Gastrocnemius medialis (tissue), 4 donors: Measurements from ENCODE around the gene HIVEP3.

Experiments
- POLR2A ChIP-seq, 2 donors: fragments of 450-650 bp; IDR thresholded peaks; one replicate each; pipeline ENCODE4 v1.6.1; 2017; ENCODE audit warnings: antibody characterized with exemption in 2 of 2, mild to moderate bottlenecking in 2 of 2, moderate library complexity in 2 of 2
- TF ChIP-seq, protein P1 (sequence below), 5 experiments: fragments of 450-650 bp in 3 of 5; fragments of 200-600 bp in 2 of 5; sonication (generic) in 2 of 5; IDR thresholded peaks in 4 of 5; conservative IDR thresholded peaks in 1 of 5; 1 replicate in 4 of 5; 2 replicates in 1 of 5; pipeline ENCODE4 v1.5.1; 2016 to 2019; ENCODE audit warnings: antibody characterized with exemption in 5 of 5, mild to moderate bottlenecking in 3 of 5, moderate library complexity in 3 of 5

DNA sequence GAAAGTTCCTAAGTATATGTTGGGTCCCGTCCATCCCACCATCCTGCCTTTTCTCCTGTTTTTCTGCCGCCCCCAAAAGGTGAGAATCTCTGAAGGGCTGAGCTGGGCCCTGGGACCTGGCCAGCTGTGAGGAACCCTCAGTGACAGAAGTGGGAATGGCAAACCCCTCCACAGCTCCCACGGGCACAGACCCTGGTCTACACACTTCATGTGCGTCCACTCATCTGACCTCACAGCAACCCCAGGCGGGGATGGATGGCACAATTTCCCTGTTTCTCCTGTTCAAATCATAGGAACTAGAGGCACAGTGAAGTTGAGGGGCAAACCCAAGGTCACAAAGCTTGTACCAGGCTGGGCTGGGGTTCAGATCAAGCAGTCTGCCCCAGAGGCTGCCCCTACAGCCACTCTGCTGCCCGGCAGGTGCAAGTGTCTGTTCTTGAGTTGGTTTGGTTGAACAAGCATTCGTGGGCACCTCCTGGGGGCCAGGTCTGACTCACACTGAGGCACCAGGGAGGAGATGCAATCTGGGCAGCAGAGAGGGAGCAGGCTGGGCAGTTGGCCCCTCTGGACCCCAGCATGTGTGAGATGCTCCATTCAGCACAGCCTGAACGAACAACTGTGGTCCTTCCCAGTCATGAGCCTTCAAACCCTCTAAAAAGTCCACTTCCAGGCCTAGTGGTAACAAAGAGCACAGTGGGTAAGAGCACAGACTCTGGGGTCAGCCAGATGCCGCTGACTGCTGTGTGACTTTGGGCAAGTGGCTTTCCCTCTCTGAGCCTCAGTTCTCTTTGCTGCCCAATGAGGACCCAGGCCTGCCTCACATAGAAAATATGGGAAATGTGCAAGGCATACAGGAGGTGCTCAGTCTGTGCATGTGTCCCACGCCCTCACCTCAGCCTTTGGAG, 438.3 kb downstream of the HIVEP3 start:
- TF ChIP-seq, protein P1, sequence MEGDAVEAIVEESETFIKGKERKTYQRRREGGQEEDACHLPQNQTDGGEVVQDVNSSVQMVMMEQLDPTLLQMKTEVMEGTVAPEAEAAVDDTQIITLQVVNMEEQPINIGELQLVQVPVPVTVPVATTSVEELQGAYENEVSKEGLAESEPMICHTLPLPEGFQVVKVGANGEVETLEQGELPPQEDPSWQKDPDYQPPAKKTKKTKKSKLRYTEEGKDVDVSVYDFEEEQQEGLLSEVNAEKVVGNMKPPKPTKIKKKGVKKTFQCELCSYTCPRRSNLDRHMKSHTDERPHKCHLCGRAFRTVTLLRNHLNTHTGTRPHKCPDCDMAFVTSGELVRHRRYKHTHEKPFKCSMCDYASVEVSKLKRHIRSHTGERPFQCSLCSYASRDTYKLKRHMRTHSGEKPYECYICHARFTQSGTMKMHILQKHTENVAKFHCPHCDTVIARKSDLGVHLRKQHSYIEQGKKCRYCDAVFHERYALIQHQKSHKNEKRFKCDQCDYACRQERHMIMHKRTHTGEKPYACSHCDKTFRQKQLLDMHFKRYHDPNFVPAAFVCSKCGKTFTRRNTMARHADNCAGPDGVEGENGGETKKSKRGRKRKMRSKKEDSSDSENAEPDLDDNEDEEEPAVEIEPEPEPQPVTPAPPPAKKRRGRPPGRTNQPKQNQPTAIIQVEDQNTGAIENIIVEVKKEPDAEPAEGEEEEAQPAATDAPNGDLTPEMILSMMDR (IDR thresholded peaks at IDR 0.05 in 4 of 5, conservative IDR thresholded peaks at IDR 0.05 in 1 of 5): no peak
- TF ChIP-seq POLR2A (IDR thresholded peaks at IDR 0.05): no peak
